Left cardiac atrium (tissue), 4 donors: ENCODE measurements around the gene ZNF292. TPM values are rescaled to one million over a fixed set of nuclear protein-coding genes. Genes with fewer than 3 reads are reported as not detected.
"Not testable (repeated sequence)": the region's sequence is repeated elsewhere in the genome, so short reads cannot be mapped to it uniquely, and the experiment has no call there.

Experiments used
- ATAC-seq, 2 donors: fragments of 200-7000 bp; cut with Tn5 transposase; one replicate each; pipeline ENCODE4 v1.9.1; 2020; ENCODE audit warnings: mild to moderate bottlenecking in 2 of 2, moderate library complexity in 2 of 2
- DNase-seq: peaks from one replicate; pipeline ENCODE4 v3.0.0-alpha.2; 2020
- intact Hi-C, 2 donors: fragments of 100-400 bp; cut with DNase I; formaldehyde crosslinking; loops; one replicate each; pipeline versions ENCODE4 v1.14.1 to v1.15.1; 2022 to 2023
- total RNA-seq, 2 donors: library from RNA; stranded (reverse); fragmentation: NEBNext Ultra II Directional; extraction: Animal tissue kit (Norgen Biotek cat#: 25700); gene quantifications; one replicate each; pipeline ENCODE4 v1.2.1, GENCODE V29; 2021
- donor health status: DM: no; HTN: yes; CAD: no.
- donor health status: DM: no; HTN: yes; CAD: no; lungs with severe emphysema.
- donor health status: DM: yes; HTN: yes; CAD: no.
- donor health status: Dilated cardiomyopathy.

ZNF292 gene
- total RNA-seq, 2 donors from 2014 or later = 37.1 to 39.1 TPM

- DNase-seq (no peak), ATAC-seq (peak; percentile 65 to 67)
- intact Hi-C loops = loop anchor here in 1 of 2 donors (10.0 kb wide), 1 partner anchor 45 kb away; the partner anchor contains the start of gene ZNF292
Observed at GRCh38 chr6:87199787-87200186, 44.4 kb downstream of the ZNF292 start.

GRCh38 chr6:87200469-87201175 lies 45.3 kb downstream of the ZNF292 start:
- DNase-seq (peak; percentile 34), ATAC-seq (no peak)
- intact Hi-C loops = loop anchor here in 1 of 2 donors (10.0 kb wide), 1 partner anchor 46 kb away; the partner anchor contains the start of gene ZNF292

- intact Hi-C loops = loop anchor here in 1 of 2 donors (10.0 kb wide), 1 partner anchor 49 kb away; the partner anchor contains the start of gene ZNF292
- ATAC-seq (no peak), DNase-seq (no peak)
Observed at GRCh38 chr6:87203448-87204023, 48.2 kb downstream of the ZNF292 start.

GRCh38 chr6:87209812-87210211 lies 54.4 kb downstream of the ZNF292 start:
- DNase-seq (no peak), ATAC-seq (no peak)
- intact Hi-C loops = loop anchor here in 1 of 2 donors (10.0 kb wide), 1 partner anchor 55 kb away; the partner anchor contains the start of gene ZNF292

- intact Hi-C loops = no loop called here
- no peak for ATAC-seq
Observed at GRCh38 chr6:87210979-87211378, 55.6 kb downstream of the ZNF292 start.

GRCh38 chr6:87212596-87212995 lies 57.2 kb downstream of the ZNF292 start:
- intact Hi-C loops = no loop called here
- ATAC-seq (no peak), DNase-seq (no peak)

More at GRCh38 chr6:87210979-87211378, 55.6 kb downstream of the ZNF292 start:
- DNase-seq = no peak

- no peak for DNase-seq
- intact Hi-C loops = no loop called here
- ATAC-seq = no peak
Observed at GRCh38 chr6:87213364-87213763, 58.0 kb downstream of the ZNF292 start.

GRCh38 chr6:87214831-87215230 lies 59.5 kb downstream of the ZNF292 start:
- intact Hi-C loops = no loop called here
- ATAC-seq = no peak
- DNase-seq = no peak

GRCh38 chr6:87220997-87221396 lies 65.6 kb downstream of the ZNF292 start:
- no peak for DNase-seq
- intact Hi-C loops = no loop called here
- ATAC-seq = no peak

- DNase-seq = no peak
- no peak for ATAC-seq
- intact Hi-C loops = no loop called here
Observed at GRCh38 chr6:87222676-87223075, 67.3 kb downstream of the ZNF292 start.

- ATAC-seq (no peak), DNase-seq (no peak)
- intact Hi-C loops = no loop called here
Observed at GRCh38 chr6:87224971-87225370, 69.6 kb downstream of the ZNF292 start.

GRCh38 chr6:87225511-87225910 lies 70.1 kb downstream of the ZNF292 start:
- ATAC-seq (no peak), DNase-seq (no peak)
- intact Hi-C loops = no loop called here

GRCh38 chr6:87225937-87226336 lies 70.6 kb downstream of the ZNF292 start:
- DNase-seq = no peak
- intact Hi-C loops = no loop called here
- ATAC-seq = no peak

- intact Hi-C loops = no loop called here
- DNase-seq (no peak), ATAC-seq (no peak)
Observed at GRCh38 chr6:87230801-87231200, 75.4 kb downstream of the ZNF292 start.

GRCh38 chr6:87237804-87238203 lies 82.4 kb downstream of the ZNF292 start:
- intact Hi-C loops = loop anchor here (2.0 to 5.0 kb wide), 2 partner anchors 99 to 101 kb away; no protein-coding TSS in a partner anchor
- ATAC-seq = peak in 1 of 2 donors; percentile 44
- DNase-seq = no peak

GRCh38 chr6:87239098-87239635 lies 83.8 kb downstream of the ZNF292 start:
- ATAC-seq, DNase-seq: not testable (repeated sequence)
- intact Hi-C loops = loop anchor here in 1 of 2 donors (5.0 kb wide), 1 partner anchor 102 kb away; no protein-coding TSS in a partner anchor

GRCh38 chr6:87241304-87241703 lies 85.9 kb downstream of the ZNF292 start:
- ATAC-seq (no peak), DNase-seq (no peak)
- intact Hi-C loops = no loop called here

GRCh38 chr6:87242311-87242710 lies 86.9 kb downstream of the ZNF292 start:
- DNase-seq (no peak), ATAC-seq (no peak)
- intact Hi-C loops = no loop called here

GRCh38 chr6:87243812-87244211 lies 88.4 kb downstream of the ZNF292 start:
- ATAC-seq = no peak
- intact Hi-C loops = no loop called here
- no peak for DNase-seq

- peak in 1 of 2 donors; percentile 69 for ATAC-seq
- intact Hi-C loops = no loop called here
- DNase-seq = no peak
Observed at GRCh38 chr6:87244380-87244779, 89.0 kb downstream of the ZNF292 start.
